Kidney (tissue), 14 donors: Measurements from ENCODE around the gene EXO1. TPM values are rescaled to one million over a fixed set of nuclear protein-coding genes. Genes with fewer than 3 reads are reported as not detected.
"Not testable (repeated sequence)": the region's sequence is repeated elsewhere in the genome, so short reads cannot be mapped to it uniquely, and the experiment has no call there.

Source experiments
- DNase-seq, 5 donors: peaks; one replicate each; pipeline ENCODE4 v3.0.0-alpha.2; 2013 to 2020
- FAIRE-seq: peaks from 2 replicates; lab custom pipeline; 2012; peaks lifted over from hg19 to GRCh38; lab: Jason Lieb, UNC
- H3K27ac ChIP-seq, 2 donors: one replicate each; pipeline ENCODE4 v1.7.0; 2013; ENCODE audit warnings: low read depth in 2 of 2, low read length in 2 of 2, inconsistent platforms in 1 of 2
- H3K27me3 ChIP-seq: one replicate; pipeline ENCODE4 v1.7.1; 2013; ENCODE audit warnings: low read length, inconsistent platforms; ENCODE audit not compliant: control insufficient read depth, insufficient read depth
- H3K36me3 ChIP-seq, 3 donors: one replicate each; pipeline versions ENCODE4 v1.7.0 to v1.7.1; 2013; ENCODE audit warnings: low read length in 3 of 3, control low read depth in 1 of 3, inconsistent platforms in 1 of 3; ENCODE audit not compliant: insufficient read depth in 3 of 3, control insufficient read depth in 2 of 3
- H3K4me1 ChIP-seq, 3 donors: one replicate each; pipeline versions ENCODE4 v1.7.0 to v1.7.1; 2013; ENCODE audit warnings: low read length in 3 of 3, inconsistent platforms in 1 of 3, low read depth in 1 of 3; ENCODE audit not compliant: control insufficient read depth in 2 of 3, insufficient read depth in 2 of 3
- H3K4me3 ChIP-seq, 3 donors: one replicate each; pipeline versions ENCODE4 v1.7.0 to v1.8.1; 2013; ENCODE audit warnings: low read length in 3 of 3, control low read depth in 1 of 3, inconsistent platforms in 1 of 3
- H3K9ac ChIP-seq, 3 donors: one replicate each; pipeline versions ENCODE4 v1.7.0 to v1.7.1; 2013; ENCODE audit warnings: low read length in 3 of 3, control low read depth in 1 of 3, inconsistent platforms in 1 of 3
- H3K9me3 ChIP-seq, 3 donors: one replicate each; pipeline versions ENCODE4 v1.7.0 to v1.7.1; 2013; ENCODE audit warnings: low read length in 3 of 3, control low read depth in 1 of 3, inconsistent platforms in 1 of 3; ENCODE audit not compliant: control insufficient read depth in 2 of 3, insufficient read depth in 1 of 3
- CTCF ChIP-seq: IDR thresholded peaks from 3 replicates; pipeline ENCODE4 v1.5.1; 2012; ENCODE audit warnings: mild to moderate bottlenecking, moderate library complexity, borderline replicate concordance; ENCODE audit not compliant: insufficient read depth; ENCODE audit errors: extremely low read depth
- intact Hi-C: fragments of 100-400 bp; cut with DNase I; formaldehyde crosslinking; loops from one replicate; pipeline ENCODE4 v1.11.1; 2022
- polyA plus RNA-seq: library from polyadenylated mRNA; stranded (reverse); fragments of 350-450 nt; fragmentation: Illumina TruSeq; extraction: RNeasy Lipid Tissue Mini Kit (QIAGEN cat#74804); gene quantifications from one replicate; pipeline ENCODE4 v1.2.3, GENCODE V29; 2014; ENCODE audit warnings: low read depth, low replicate concordance; ENCODE audit not compliant: insufficient read depth
- total RNA-seq: library from RNA; stranded (reverse); fragmentation: NEBNext Ultra II Directional; extraction: Animal tissue kit (Norgen Biotek cat#: 25700); gene quantifications from one replicate; pipeline ENCODE4 v1.2.1, GENCODE V29; 2021
- donor health status: control.
- donor health status: control.
- donor health status: control.
- donor health status: control.
- donor health status: control.
- donor health status: DM: yes; HTN: yes; CAD: no.
- donor health status: Normal renal cell carcinoma (clear cell type).

Gene EXO1
- total and polyA plus RNA-seq, 2 donors from 2014 or later: 0.69 TPM; not detected in 1

GRCh38 chr1:241822846-241823245, 25.2 kb upstream of the EXO1 start:
- intact Hi-C loops: no loop called here

GRCh38 chr1:241823925-241824324, 24.1 kb upstream of the EXO1 start:
- no peaks in the 10 kb centered on the region for H3K9me3 ChIP-seq
- H3K4me3 ChIP-seq: no peak overlapping the region
- H3K36me3 ChIP-seq: no peaks in the 10 kb centered on the region
- no peak overlapping the region for H3K27ac ChIP-seq
- no peaks in the 10 kb centered on the region for H3K27me3 ChIP-seq
- H3K4me1 ChIP-seq: no peaks in the 10 kb centered on the region
- no peak for DNase-seq
- TF ChIP-seq CTCF: no peak
- FAIRE-seq: no peak
- no peak overlapping the region for H3K9ac ChIP-seq
- intact Hi-C loops: no loop called here

More at GRCh38 chr1:241822846-241823245, 25.2 kb upstream of the EXO1 start:
- Histone ChIP-seq H3K36me3 (no peaks in the 10 kb centered on the region), H3K9ac (no peak overlapping the region), H3K4me1 (no peaks in the 10 kb centered on the region), H3K27me3 (no peaks in the 10 kb centered on the region), H3K27ac (no peak overlapping the region), H3K4me3 (no peak overlapping the region), H3K9me3 (no peaks in the 10 kb centered on the region)
- DNase-seq (no peak), FAIRE-seq (no peak)
- TF ChIP-seq CTCF: no peak

GRCh38 chr1:241825581-241825980, 22.4 kb upstream of the EXO1 start:
- intact Hi-C loops: no loop called here
- Histone ChIP-seq H3K9me3 (no peaks in the 10 kb centered on the region), H3K9ac (no peak overlapping the region), H3K27ac (no peak overlapping the region), H3K27me3 (no peaks in the 10 kb centered on the region), H3K4me3 (no peak overlapping the region), H3K36me3 (no peaks in the 10 kb centered on the region), H3K4me1 (no peaks in the 10 kb centered on the region)
- DNase-seq (no peak), FAIRE-seq (no peak)
- no peak for TF ChIP-seq CTCF

GRCh38 chr1:241826613-241827012, 21.4 kb upstream of the EXO1 start:
- H3K36me3 ChIP-seq, H3K27me3 ChIP-seq, H3K4me3 ChIP-seq, H3K4me1 ChIP-seq, intact Hi-C loops, H3K9ac ChIP-seq, DNase-seq, H3K27ac ChIP-seq, H3K9me3 ChIP-seq, FAIRE-seq: not testable (repeated sequence)
